GM10266 (cell line): ENCODE measurements around the gene RAB20.

ENCODE experiments used
- DNase-seq: peaks from one replicate; pipeline ENCODE4 v3.0.0; 2012; ENCODE audit errors: extremely low spot score
- TF ChIP-seq, protein P1 (sequence below): IDR thresholded peaks from 2 replicates; pipeline ENCODE4 v1.5.1; 2012; ENCODE audit warnings: mild to moderate bottlenecking, low read depth; ENCODE audit not compliant: control insufficient read depth, insufficient read depth; ENCODE audit errors: missing control alignments

Gene RAB20

DNA sequence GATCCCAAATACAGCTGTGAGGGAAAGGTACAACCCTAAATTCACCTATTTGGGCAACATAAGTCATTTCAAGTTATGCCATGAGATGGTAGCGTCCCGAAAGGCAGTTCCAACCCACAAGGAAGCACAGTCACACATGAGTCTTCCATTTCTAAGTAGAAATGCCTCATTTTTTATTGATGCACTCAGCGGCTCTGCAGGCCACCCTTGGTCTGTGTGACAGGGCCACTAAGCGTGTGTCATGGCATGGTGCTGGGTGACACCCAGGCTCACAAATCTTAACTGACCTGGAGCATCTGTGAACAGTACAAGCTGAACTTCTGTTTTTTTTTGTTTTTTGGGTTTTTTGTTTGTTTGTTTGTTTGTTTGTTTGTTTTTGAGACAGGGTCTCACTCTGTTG lies 15.1 kb downstream of the RAB20 start:
- TF ChIP-seq, protein P1, sequence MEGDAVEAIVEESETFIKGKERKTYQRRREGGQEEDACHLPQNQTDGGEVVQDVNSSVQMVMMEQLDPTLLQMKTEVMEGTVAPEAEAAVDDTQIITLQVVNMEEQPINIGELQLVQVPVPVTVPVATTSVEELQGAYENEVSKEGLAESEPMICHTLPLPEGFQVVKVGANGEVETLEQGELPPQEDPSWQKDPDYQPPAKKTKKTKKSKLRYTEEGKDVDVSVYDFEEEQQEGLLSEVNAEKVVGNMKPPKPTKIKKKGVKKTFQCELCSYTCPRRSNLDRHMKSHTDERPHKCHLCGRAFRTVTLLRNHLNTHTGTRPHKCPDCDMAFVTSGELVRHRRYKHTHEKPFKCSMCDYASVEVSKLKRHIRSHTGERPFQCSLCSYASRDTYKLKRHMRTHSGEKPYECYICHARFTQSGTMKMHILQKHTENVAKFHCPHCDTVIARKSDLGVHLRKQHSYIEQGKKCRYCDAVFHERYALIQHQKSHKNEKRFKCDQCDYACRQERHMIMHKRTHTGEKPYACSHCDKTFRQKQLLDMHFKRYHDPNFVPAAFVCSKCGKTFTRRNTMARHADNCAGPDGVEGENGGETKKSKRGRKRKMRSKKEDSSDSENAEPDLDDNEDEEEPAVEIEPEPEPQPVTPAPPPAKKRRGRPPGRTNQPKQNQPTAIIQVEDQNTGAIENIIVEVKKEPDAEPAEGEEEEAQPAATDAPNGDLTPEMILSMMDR, result no peak
- no peak for DNase-seq

DNA sequence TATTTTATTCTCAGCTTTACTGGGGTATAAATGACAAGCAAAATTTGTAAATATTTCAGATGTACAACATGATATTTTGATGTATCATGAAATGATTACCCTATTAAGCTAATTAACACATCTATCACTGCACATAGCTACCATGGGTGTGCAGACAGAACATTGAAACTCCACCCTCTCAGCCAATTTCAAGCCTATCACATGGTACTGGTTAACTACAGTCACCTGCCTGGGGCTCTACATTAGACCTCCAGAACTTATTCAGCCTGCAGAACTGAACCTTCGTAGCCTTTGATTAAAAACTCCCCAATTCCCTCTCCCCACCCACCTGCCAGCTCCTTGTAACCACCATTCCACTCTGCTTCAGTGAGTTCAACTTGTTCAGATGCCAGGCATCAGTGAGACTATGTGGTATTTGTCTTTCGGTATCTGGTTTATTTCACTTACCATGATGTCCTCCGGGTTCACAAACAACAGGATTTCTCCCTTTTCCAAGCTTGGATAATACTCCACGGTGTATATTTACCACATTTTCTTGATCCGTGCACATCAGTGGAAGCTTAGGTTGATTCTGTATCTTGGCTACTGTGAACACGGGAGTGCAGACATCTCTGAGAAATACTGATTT lies 19.2 kb downstream of the RAB20 start:
- TF ChIP-seq, protein P1, result no peak
- DNase-seq, result no peak

DNA sequence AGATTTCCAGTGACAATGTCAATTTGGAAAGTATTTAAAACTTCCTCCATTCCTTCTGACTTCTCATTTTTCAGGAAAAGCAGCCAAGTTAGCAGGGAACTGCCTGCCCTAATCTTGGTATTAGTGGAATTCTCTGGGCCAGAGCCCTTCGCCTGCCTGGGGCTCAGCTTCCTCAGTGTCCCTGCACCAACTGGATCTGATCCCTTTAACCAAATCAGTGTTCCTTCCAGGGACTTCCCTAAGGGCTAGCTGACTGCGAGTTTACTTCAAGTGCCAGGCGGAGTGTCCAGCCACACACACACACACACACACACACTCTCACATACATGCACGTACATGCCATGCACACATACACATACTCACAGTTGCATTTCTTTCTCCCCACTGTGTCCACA lies 20.0 kb downstream of the RAB20 start:
- DNase-seq, result no peak
- TF ChIP-seq, protein P1, result no peak

DNA sequence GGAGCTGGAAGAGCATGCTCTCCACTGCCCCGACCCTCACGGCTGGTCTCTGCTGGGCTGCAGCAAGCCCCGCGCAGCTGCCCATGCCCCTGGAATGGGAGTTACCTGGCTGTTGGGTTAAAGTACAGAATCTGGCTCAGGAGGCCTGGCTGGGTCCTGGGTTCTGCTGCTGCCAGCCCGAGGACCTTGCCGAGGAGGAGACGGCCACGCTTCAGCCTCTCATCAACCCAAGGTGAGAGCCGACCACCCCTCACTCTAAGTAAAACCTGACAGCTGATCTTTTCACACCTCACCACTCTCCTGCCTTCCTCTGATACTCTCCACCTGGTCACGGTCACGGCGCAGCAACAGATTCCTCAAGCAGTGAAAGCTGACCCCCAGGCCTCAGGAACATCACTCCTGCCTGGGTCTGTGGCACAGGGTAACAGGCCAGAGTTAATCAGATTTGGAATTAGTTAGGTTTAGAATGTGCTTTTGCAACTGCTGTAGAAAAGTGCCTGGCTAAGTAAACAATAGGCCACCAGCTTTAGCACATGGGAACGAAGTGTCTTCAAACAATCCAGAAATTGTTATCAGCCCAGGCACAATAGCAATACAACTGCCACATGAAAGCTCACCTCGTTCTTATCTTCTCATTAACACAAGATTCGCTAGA lies 20.5 kb downstream of the RAB20 start:
- no peak for DNase-seq
- TF ChIP-seq, protein P1, result no peak

DNA sequence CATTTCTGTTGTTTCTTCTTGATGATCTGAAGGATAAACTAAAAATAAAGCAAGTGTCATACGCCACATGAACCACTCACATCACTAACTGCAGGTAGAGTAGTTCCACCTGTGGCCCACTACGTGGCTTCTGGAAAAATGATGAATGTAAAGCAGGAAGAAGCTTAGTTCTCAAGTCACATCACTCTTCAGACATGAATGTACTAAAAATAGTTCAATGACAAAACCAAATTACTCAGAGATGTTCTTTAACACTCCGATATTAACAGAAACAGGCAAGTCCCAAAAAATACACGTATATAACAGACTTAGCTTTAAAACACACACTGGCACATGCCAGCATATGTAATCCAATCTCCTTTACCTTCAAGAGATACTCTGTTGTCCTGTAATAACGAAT lies 21.6 kb downstream of the RAB20 start:
- DNase-seq, result no peak
- TF ChIP-seq, protein P1, result no peak

DNA sequence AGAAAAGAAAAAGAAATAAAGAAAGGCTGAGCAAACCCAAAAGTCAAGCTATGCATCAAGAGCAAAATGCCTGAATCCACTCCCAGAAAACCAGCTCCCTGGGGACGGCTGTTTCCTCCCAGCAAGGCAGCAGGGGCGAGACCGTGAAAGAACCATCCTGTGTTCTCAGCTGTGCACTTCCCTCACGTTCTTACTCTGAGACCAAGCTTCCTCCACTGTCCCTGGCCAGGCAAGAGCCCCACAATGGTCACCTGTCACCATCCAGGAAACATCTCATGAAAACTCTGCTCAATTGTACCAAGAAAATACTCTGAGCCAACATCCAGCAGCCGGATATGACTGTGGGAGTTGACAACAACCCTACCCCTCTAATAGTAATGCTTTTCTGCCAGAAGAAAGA lies 22.9 kb downstream of the RAB20 start:
- peak; percentile 45 for DNase-seq
- TF ChIP-seq, protein P1, result no peak

DNA sequence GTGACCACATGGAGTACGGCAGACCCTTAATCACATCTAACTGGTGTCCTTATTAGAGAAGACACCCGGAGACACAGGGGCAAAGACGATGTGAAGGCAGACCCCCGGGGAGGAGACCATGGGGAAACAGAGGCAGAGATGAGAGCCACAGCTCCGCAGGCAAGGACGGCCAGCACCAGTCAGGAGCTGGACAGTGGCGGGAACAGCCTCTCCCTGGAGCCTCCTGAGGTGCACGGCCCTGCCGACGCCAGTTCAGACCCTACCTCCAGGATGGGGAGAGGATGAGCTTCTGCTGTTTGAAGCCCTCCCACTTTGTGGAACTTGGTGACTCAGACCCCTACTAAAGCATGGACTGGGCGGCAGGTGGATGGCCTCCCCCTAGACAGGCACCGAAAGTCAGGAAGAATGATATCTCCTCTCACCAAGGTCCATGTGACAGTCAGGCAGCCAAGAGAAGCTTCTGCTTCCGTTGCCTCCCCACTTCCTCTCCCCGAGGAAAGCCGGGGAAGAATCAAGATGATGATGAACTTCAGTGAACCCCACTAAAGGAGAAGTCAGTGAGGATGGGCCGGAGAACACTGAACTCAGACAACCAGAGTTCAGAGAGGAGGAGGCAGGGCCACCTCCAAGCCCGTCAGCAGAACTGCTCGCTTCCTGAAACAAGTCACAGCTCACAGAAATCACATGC lies 25.4 kb downstream of the RAB20 start:
- TF ChIP-seq, protein P1, result no peak
- DNase-seq, result no peak
